ENCODE data around the gene STAB1.

Gene STAB1

GRCh38 chr3:52529376-52530333, 34.5 kb downstream of the STAB1 start:
- TF ChIP-seq CTCF (IDR thresholded peaks at IDR 0.05; ENCODE audit: insufficient read depth, low read depth, low read length, missing control alignments): no peak
- H3K4me3 ChIP-seq (ENCODE audit: low read depth, low read length): no peak overlapping the region
- no peak for DNase-seq (ENCODE audit: low read depth)

- no peak for DNase-seq (ENCODE audit: low read depth)
- no peak for TF ChIP-seq CTCF (IDR thresholded peaks at IDR 0.05; ENCODE audit: insufficient read depth, low read depth, low read length, missing control alignments)
- no peak overlapping the region for H3K4me3 ChIP-seq (ENCODE audit: low read depth, low read length)
These were observed 36.0 kb downstream of the STAB1 start for GRCh38 chr3:52530918-52531826.

GRCh38 chr3:52531860-52532516, 36.9 kb downstream of the STAB1 start:
- no peak for DNase-seq (ENCODE audit: low read depth)
- no peak for TF ChIP-seq CTCF (IDR thresholded peaks at IDR 0.05; ENCODE audit: insufficient read depth, low read depth, low read length, missing control alignments)
- peak overlapping the region; percentile 81 for H3K4me3 ChIP-seq (ENCODE audit: low read depth, low read length)

GRCh38 chr3:52532517-52532837, 37.3 kb downstream of the STAB1 start:
- peak; percentile 56 for DNase-seq (ENCODE audit: low read depth)
- peak overlapping the region; percentile 81 for H3K4me3 ChIP-seq (ENCODE audit: low read depth, low read length)
- no peak for TF ChIP-seq CTCF (IDR thresholded peaks at IDR 0.05; ENCODE audit: insufficient read depth, low read depth, low read length, missing control alignments)

- DNase-seq (ENCODE audit: low read depth): peak; percentile 38
- H3K4me3 ChIP-seq (ENCODE audit: low read depth, low read length): peak overlapping the region; percentile 81
- no peak for TF ChIP-seq CTCF (IDR thresholded peaks at IDR 0.05; ENCODE audit: insufficient read depth, low read depth, low read length, missing control alignments)
These were observed 37.9 kb downstream of the STAB1 start for GRCh38 chr3:52532838-52533622.
